GM12878 (cell line): Measurements from ENCODE around the gene PCDHB16. TPM values are rescaled to one million over a fixed set of nuclear protein-coding genes. Genes with fewer than 3 reads are reported as not detected.
"Not testable (repeated sequence)": the region's sequence is repeated elsewhere in the genome, so short reads cannot be mapped to it uniquely, and the experiment has no call there.

Experiments
- ATAC-seq: fragments of 200-7000 bp; cut with Tn5 transposase; 3 replicates; pipeline ENCODE4 v1.9.1; 2020; ENCODE audit warnings: mild to moderate bottlenecking, moderate library complexity
- BruUV-seq: library from RNA; stranded (reverse); fragments of 400-500 nt; replicated peaks from 2 replicates; lab custom pipeline; 2021; lab: Mats Ljungman, UMichigan
- CTCF ChIA-PET: fragments of 300-600 bp; sonication (Branson Sonifier 250); formaldehyde crosslinking; extraction: SDS; loops from one replicate; lab custom pipeline; 2021; ENCODE audit warnings: inconsistent platforms; lab: Yijun Ruan, JAX
- POLR2A ChIA-PET: fragments of 350-600 bp; formaldehyde crosslinking; extraction: SDS; loops from one replicate; lab custom pipeline; 2021; ENCODE audit warnings: inconsistent platforms; lab: Charles Lee
- RAD21 ChIA-PET: fragments of 300-600 bp; sonication (Branson Sonifier 250); formaldehyde crosslinking; loops from one replicate; lab custom pipeline; 2023; ENCODE audit warnings: antibody characterized with exemption; ENCODE audit not compliant: unreplicated experiment; lab: Charles Lee
- SMC1A ChIA-PET: fragments of 300-600 bp; sonication (Branson Sonifier 250); formaldehyde crosslinking; loops from one replicate; lab custom pipeline; 2023; ENCODE audit not compliant: unreplicated experiment, uncharacterized antibody; lab: Charles Lee
- DNase-seq: peaks from one replicate; pipeline ENCODE4 v3.0.0-alpha.2; 2011; ENCODE audit warnings: low read depth, low spot score
- FAIRE-seq: peaks from 3 replicates; lab custom pipeline; 2011; peaks lifted over from hg19 to GRCh38; lab: Jason Lieb, UNC
- H2AFZ ChIP-seq: 2 replicates; pipeline ENCODE4 v1.6.0; 2011; ENCODE audit warnings: low read depth, low read length, control low read depth; ENCODE audit not compliant: control insufficient read depth
- H3K27ac ChIP-seq: 2 replicates; pipeline ENCODE4 v1.5.1; 2011; ENCODE audit warnings: control low read depth; ENCODE audit not compliant: control insufficient read depth, insufficient read depth
- H3K27me3 ChIP-seq, 2 experiments: replicated peaks in 1 of 2; 2 replicates each; pipeline versions ENCODE4 v1.6.0 to v1.6.1; 2011; ENCODE audit warnings: low read length in 1 of 2; ENCODE audit not compliant: control insufficient read depth in 2 of 2, insufficient read depth in 2 of 2
- H3K36me3 ChIP-seq, 2 experiments: 2 replicates each; pipeline ENCODE4 v1.5.1; 2011; ENCODE audit warnings: low read length in 1 of 2; ENCODE audit not compliant: control insufficient read depth in 2 of 2, insufficient read depth in 2 of 2
- H3K4me1 ChIP-seq: 2 replicates; pipeline ENCODE4 v1.6.1; 2011; ENCODE audit warnings: mild to moderate bottlenecking, low read length, moderate library complexity, mixed read lengths; ENCODE audit not compliant: control insufficient read depth, insufficient read depth
- H3K4me2 ChIP-seq: 2 replicates; pipeline ENCODE4 v1.6.0; 2011; ENCODE audit warnings: control low read depth; ENCODE audit not compliant: control insufficient read depth, insufficient read depth
- H3K4me3 ChIP-seq: fragments of 200-600 bp; sonication (generic); 2 replicates; pipeline ENCODE4 v1.5.1; 2016
- H3K79me2 ChIP-seq: 2 replicates; pipeline ENCODE4 v1.6.0; 2011; ENCODE audit warnings: low read length; ENCODE audit not compliant: control insufficient read depth, insufficient read depth
- H3K9ac ChIP-seq: 2 replicates; pipeline ENCODE4 v1.8.0; 2011; ENCODE audit warnings: low read length, control low read depth, mixed read lengths; ENCODE audit not compliant: control insufficient read depth, insufficient read depth
- H3K9me3 ChIP-seq: replicated peaks from 3 replicates; pipeline ENCODE4 v1.5.1; 2011; ENCODE audit warnings: mild to moderate bottlenecking, low read length; ENCODE audit not compliant: control insufficient read depth, insufficient read depth
- H4K20me1 ChIP-seq: 2 replicates; pipeline ENCODE4 v1.6.0; 2011; ENCODE audit not compliant: control insufficient read depth, insufficient read depth
- CTCF ChIP-seq, 3 experiments: IDR thresholded peaks in 2 of 3; conservative IDR thresholded peaks in 1 of 3; 2 replicates each; pipeline ENCODE4 v1.5.1; 2011; ENCODE audit warnings: low read depth in 3 of 3, low read length in 3 of 3, mild to moderate bottlenecking in 3 of 3, control low read depth in 2 of 3, moderate library complexity in 2 of 3, inconsistent platforms in 1 of 3, mixed read lengths in 1 of 3; ENCODE audit not compliant: control insufficient read depth in 2 of 3, insufficient read depth in 1 of 3; ENCODE audit errors: extremely low read depth in 1 of 3
- PAX8 ChIP-seq: fragments of 450-650 bp; IDR thresholded peaks from 2 replicates; pipeline ENCODE4 v1.6.1; 2017; ENCODE audit warnings: mild to moderate bottlenecking, moderate library complexity
- RAD21 ChIP-seq: IDR thresholded peaks from 2 replicates; pipeline ENCODE4 v1.6.1; 2011; ENCODE audit warnings: mild to moderate bottlenecking, low read depth, low read length, moderate library complexity; ENCODE audit not compliant: insufficient read depth
- WGBS: methylation state at CpG from one replicate; pipeline ENCODE4 v1.1.6; 2016; ENCODE audit warnings: low lambda C conversion rate; ENCODE audit not compliant: insufficient replicate concordance, insufficient coverage; ENCODE audit errors: missing lambda C conversion rate; 5-methylcytosine and 5-hydroxymethylcytosine counted together
- in situ Hi-C: fragments of 300-500 bp; cut with MboI; formaldehyde crosslinking; loops from 9 replicates; pipeline ENCODE4 v1.14.3; 2018; ENCODE audit warnings: mixed read lengths
- intact Hi-C: fragments of 100-400 bp; cut with micrococcal nuclease; formaldehyde crosslinking; loops from one replicate; pipeline ENCODE4 v1.14.2; 2022; ENCODE audit not compliant: unreplicated experiment
- polyA plus RNA-seq, 11 experiments: library from polyadenylated mRNA; depleted of rRNA in 4 of 11; unstranded in 6 of 11; stranded (reverse) in 5 of 11; fragments of >200 nt; fragmentation: Nextera tagmentation in 4 of 11; fragmentation: Illumina TruSeq in 1 of 11; extraction: Ambion mirVana in 4 of 11; extraction: Trizol in 1 of 11; gene quantifications; 1 replicate in 1 of 11; 2 replicates in 10 of 11; pipeline versions ENCODE4 v1.2.1 to v1.2.3, GENCODE V29; 2011 to 2016; ENCODE audit warnings: inconsistent platforms in 2 of 11, missing spikeins in 2 of 11, low read depth in 1 of 11
- total RNA-seq, 4 experiments: library from RNA; depleted of rRNA in 3 of 4; stranded (reverse); fragments of >200 nt in 3 of 4; fragmentation: Illumina TruSeq in 1 of 4; extraction: Trizol in 1 of 4; gene quantifications; 2 replicates each; pipeline versions ENCODE4 v1.2.1 to v1.2.3, GENCODE V29; 2013 to 2021

The PCDHB16 gene
- total and polyA plus RNA-seq, 10 of the 15 experiments (the other 5 are each of a cell fraction or from before 2014, with no cell fraction given) = 0.01 TPM; not detected in 9

DNA sequence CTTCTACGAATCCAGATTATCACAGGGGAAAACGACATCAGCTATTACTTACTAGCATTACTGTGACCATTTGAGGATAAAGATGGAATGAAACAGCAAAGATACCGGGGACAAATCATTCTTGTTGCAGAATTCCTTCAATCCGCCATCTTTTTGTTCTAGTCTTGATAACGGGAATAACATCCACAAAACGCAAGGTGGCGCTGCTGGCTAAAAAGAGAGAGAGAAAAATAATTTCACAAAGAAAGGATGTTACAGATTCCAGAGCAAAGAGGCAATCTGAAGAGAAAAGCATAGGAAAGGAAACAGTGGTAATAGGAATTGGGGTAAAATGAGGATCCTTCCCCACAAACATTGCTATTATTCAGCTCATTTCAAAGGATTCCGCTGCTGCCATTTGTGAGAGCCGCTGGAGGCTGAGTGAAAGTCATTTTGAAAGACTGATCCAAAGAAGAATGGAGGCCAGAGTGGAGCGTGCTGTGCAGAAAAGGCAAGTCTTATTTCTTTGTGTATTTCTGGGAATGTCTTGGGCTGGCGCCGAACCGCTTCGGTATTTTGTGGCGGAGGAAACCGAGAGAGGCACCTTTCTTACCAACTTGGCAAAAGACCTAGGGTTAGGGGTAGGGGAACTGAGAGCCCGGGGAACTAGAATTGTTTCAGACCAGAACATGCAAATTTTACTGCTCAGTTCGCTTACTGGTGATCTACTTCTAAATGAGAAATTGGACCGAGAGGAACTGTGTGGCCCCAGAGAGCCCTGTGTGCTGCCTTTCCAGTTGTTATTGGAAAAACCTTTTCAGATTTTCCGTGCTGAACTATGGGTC lies 9.6 kb upstream of the PCDHB16 start, which contains the start of gene PCDHB7:
Gene PCDHB7, plus strand, starts transcription at position 264 of the 824 bp plus-strand sequence. Its CDS starts 192 bp downstream, at position 456.
- SMC1A ChIA-PET = no interaction called here

GRCh38 chr5:141174291-141175104 lies 7.7 kb upstream of the PCDHB16 start:
- H3K4me1 ChIP-seq, ATAC-seq, SMC1A ChIA-PET, H3K27me3 ChIP-seq, H4K20me1 ChIP-seq, FAIRE-seq, H3K4me2 ChIP-seq, intact Hi-C loops, H3K9me3 ChIP-seq, H3K27ac ChIP-seq, POLR2A ChIA-PET, CTCF ChIA-PET, H2AFZ ChIP-seq, RAD21 ChIA-PET, H3K79me2 ChIP-seq, H3K9ac ChIP-seq, H3K36me3 ChIP-seq, H3K4me3 ChIP-seq, BruUV-seq, DNase-seq: not testable (repeated sequence)
- in situ Hi-C loops = loop anchor here (5.0 kb wide), 1 partner anchor 38 kb away; the partner anchor contains the start of gene PCDHB13
- 80% methylated on average over 65 of the region's 79 CpGs for WGBS

More for the DNA sequence above, 9.6 kb upstream of the PCDHB16 start, which contains the start of gene PCDHB7:
- Histone ChIP-seq H3K4me3 (no peak within 1 kb of the TSS), H3K27ac (no peak within 1 kb of the TSS), H4K20me1 (no peaks in the 10 kb centered on the region), H3K4me1 (no peaks in the 10 kb centered on the region), H3K27me3 (no peaks in the 10 kb centered on the region), H3K36me3 (no peaks in the 10 kb centered on the region), H3K4me2 (no peak within 1 kb of the TSS), H3K9ac (no peak within 1 kb of the TSS), H3K79me2 (no peaks in the 10 kb centered on the region), H2AFZ (no peak within 1 kb of the TSS), H3K9me3 (no peaks in the 10 kb centered on the region; the same call in 2 of the 3 replicates)
- RAD21 ChIA-PET = no interaction called here
- TF ChIP-seq PAX8 (no peak), CTCF (IDR thresholded peaks at IDR 0.05 in 2 of 3, conservative IDR thresholded peaks at IDR 0.05 in 1 of 3; ENCODE audit: control insufficient read depth in 2 of 3, extremely low read depth in 1 of 3, insufficient read depth in 1 of 3, low read depth in 3 of 3, low read length in 3 of 3) (peak in 2 of 3 experiments; percentile 7 to 31; a peak in 1 of 6 replicates), RAD21 (peak; percentile 35; the same call in 1 of the 2 replicates)
- CTCF ChIA-PET = no interaction called here
- 34% methylated on average over 20 of the region's 20 CpGs for WGBS
- no peak for ATAC-seq
- no peak for DNase-seq
- no TSS peak for BruUV-seq
- FAIRE-seq = no peak
- in situ Hi-C loops = no loop called here
- POLR2A ChIA-PET = no interaction called here
- intact Hi-C loops = no loop called here
